ENCODE data around the gene TBC1D10A.
A peak's percentile ranks its signal among the peaks of the same experiment; 100 is the strongest.

TBC1D10A gene

DNA sequence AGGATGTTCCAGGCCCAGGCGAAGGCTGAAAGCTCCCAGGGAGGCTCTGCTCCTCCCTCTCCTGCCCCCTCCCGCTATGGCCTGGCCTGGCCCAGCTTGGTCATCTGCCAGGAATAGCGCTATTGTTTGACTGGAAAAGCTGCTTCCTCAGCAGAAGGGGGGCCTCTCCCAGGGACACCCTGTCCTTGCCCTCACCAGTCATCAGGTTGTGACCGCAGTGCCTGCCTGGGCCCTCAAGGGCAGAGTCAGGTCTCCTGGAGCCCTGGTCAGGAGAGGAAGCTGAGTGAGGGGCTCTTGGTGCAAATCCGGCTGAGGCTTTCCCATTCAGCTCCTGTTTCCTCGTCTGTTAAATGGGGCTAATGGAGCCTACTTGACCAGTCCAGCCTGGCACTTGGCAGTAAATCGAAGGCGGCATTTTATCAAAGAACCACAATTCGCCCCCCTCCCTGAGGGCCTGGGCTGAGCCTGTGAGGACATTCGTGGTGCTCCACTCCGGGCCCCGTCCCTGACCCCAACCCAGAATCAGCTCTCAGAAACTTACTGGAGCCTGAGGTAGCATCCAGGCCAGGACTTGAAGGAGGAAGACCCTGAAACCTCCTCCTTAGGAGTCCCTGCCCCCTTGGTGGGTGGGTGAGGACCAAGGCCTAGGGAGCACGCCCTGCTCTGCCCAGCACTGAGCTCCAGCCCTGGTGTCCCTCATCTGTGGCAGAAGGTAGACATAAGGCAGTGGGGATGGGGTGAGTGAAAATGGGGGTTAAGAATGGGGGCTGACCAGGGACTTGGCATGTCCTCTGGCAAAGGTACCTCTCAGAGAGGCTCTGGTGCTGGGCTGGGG is 35.5 kb downstream of the TBC1D10A start:
- TF ChIP-seq, protein P1, sequence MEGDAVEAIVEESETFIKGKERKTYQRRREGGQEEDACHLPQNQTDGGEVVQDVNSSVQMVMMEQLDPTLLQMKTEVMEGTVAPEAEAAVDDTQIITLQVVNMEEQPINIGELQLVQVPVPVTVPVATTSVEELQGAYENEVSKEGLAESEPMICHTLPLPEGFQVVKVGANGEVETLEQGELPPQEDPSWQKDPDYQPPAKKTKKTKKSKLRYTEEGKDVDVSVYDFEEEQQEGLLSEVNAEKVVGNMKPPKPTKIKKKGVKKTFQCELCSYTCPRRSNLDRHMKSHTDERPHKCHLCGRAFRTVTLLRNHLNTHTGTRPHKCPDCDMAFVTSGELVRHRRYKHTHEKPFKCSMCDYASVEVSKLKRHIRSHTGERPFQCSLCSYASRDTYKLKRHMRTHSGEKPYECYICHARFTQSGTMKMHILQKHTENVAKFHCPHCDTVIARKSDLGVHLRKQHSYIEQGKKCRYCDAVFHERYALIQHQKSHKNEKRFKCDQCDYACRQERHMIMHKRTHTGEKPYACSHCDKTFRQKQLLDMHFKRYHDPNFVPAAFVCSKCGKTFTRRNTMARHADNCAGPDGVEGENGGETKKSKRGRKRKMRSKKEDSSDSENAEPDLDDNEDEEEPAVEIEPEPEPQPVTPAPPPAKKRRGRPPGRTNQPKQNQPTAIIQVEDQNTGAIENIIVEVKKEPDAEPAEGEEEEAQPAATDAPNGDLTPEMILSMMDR (IDR thresholded peaks at IDR 0.05; ENCODE audit: low read depth, low read length, missing control alignments), result no peak
- no peak for DNase-seq (ENCODE audit: extremely low read depth, low read depth)
- no peak overlapping the region for H3K4me3 ChIP-seq (replicated peaks; ENCODE audit: low read depth, low read length)

DNA sequence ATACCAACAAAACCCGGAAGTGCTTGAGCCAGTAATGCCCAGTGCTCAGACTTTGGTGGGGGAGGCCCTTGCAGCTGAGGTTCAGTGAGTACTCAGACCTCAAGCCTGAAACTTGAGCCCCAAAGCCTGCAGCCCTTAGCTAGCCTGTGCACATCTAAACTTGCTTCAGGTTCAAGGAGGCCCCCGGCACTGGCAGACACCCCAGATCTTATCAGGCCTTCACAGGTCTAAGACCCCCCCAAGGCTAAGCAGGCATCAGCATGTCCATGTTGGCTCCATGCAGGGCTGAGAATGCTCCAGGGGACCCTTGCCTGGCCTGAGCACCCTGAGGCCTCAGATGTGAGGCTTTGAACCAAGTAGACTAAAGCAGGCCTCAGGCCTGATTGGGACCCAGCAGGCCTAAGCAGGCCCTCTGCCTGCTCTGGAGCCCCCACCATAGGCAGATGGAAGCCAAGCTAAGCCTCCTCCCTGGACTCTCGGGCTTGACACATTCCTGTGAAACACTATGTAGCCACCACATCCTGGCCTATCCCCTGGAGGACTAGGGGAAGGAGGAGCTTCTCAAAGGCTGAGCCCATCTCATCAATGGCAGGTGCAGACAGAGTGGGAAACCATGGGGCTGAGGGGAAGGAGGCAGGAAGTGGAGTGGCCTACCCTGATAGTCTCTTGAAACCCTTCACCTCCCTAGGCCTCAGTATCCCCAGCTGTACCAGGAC is 36.2 kb downstream of the TBC1D10A start:
- no peak for DNase-seq (ENCODE audit: extremely low read depth, low read depth)
- H3K4me3 ChIP-seq (replicated peaks; ENCODE audit: low read depth, low read length), result no peak overlapping the region; the same call in 1 of the 2 replicates
- TF ChIP-seq, protein P1 (IDR thresholded peaks at IDR 0.05; ENCODE audit: low read depth, low read length, missing control alignments), result no peak

DNA sequence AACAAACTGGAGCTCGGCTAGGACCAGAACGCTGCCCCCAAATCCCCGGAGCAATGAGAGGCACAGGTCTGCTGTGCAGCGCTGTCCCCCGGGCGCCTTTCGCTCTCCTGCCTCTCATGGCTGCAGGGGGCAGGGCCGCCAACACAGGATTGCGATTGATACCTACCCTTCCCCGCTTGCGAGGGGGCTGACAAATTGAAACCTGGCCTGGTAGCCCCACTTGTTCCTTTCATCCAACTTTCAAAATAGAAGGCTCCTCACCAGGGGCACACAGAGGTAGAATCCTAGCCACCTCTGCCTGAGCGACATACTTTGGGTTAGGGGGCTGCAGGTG is 36.8 kb downstream of the TBC1D10A start:
- TF ChIP-seq, protein P1 (IDR thresholded peaks at IDR 0.05; ENCODE audit: low read depth, low read length, missing control alignments), result no peak
- DNase-seq (ENCODE audit: extremely low read depth, low read depth), result no peak

DNA sequence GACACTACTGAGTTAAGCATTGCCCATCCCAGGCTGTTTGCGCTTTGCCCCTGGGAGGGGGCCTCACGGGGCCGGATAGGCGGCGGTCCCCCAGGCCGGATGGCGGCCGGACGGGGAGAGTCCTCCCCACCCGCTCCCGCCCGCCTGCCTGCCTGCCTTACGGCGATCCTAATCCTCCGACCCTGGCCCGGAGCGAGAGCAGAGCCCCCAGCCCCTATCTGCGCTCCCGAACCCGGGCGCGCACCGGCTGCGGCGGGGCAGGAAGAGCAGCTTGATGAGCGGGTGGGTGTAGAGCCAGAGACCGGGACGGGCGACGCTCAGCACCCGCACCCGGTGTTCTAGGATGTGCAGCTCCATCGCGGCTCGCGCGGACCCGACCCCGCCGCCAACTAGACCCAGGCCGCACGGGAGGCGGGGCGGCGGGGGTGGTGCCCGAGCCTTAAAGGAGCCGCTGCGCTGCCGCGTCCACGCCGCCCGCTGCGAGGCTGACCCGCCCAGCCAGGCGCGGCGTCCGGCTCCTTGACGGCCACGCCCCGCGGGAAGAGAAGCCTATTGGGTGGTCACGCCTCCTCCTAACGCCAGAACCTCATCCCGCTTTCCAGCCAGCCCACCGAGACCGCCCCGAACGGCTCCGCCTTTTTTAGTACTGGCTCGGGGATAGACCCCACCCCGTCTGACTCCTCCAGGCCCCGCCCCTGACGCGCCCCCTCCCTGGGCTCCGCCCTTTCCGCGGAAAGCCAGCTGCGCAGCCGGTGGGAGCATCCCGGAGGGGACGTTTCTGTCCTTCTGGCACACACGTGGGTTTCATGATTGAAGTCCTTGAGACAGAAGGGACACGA is 37.4 kb downstream of the TBC1D10A start, which contains the start of gene CASTOR1:
Gene CASTOR1 (minus strand): TSS at position 365 of the 839 bp plus-strand sequence. CDS start 8 bp downstream, at position 357.
- TF ChIP-seq, protein P1 (IDR thresholded peaks at IDR 0.05; ENCODE audit: low read depth, low read length, missing control alignments), result no peak
- peak; percentile 92 for DNase-seq (ENCODE audit: extremely low read depth, low read depth)
- H3K4me3 ChIP-seq (replicated peaks; ENCODE audit: low read depth, low read length), result peak within 1 kb of the TSS; percentile 59

More for the DNA sequence above, 36.8 kb downstream of the TBC1D10A start:
- H3K4me3 ChIP-seq (replicated peaks; ENCODE audit: low read depth, low read length), result peak overlapping the region; percentile 59

DNA sequence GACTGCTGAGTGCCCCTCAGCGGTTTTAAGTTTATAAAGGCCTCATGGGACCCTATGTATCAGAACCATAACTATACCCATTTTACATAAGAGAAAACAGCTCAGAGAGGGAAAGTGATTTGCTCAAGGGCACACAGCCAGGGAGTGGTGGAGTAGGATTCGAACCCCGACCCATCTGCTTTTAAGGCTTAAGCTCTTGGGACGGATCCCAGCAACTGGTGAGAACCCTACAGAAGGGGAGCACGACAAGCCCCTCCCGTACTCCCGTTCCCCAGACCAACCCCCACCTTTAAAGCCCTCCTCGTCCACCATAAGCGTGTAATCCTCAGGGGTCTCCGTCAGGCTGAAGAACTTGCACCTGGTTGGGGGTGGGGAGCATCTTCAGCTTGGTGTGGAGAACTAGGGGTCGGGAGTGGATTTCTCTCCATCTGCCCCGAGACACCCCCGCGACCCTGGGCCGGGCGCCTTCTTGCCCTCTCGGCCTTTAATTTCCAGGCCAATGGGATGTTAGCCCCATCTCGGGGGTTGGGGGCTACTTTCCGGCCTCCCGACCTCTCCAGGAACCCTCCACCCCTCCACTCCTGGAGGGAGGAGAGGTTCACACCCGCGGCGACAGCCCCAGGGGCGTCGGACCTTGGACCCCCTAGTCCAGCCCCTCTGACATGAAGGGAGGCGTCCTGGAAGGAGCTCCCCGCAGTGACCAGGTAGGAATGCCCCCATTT is 38.2 kb downstream of the TBC1D10A start:
- TF ChIP-seq, protein P1 (IDR thresholded peaks at IDR 0.05; ENCODE audit: low read depth, low read length, missing control alignments), result no peak
- DNase-seq (ENCODE audit: extremely low read depth, low read depth), result no peak

More for the DNA sequence above, 38.2 kb downstream of the TBC1D10A start:
- H3K4me3 ChIP-seq (replicated peaks; ENCODE audit: low read depth, low read length), result peak overlapping the region; percentile 59
